Prostate gland (tissue), 2 donors: ENCODE results near the gene UST. TPM values are rescaled to one million over a fixed set of nuclear protein-coding genes. Genes with fewer than 3 reads are reported as not detected.

Source experiments
- DNase-seq: peaks from one replicate; pipeline ENCODE4 v3.0.0-alpha.2; 2019; ENCODE audit warnings: low spot score
- H3K27ac ChIP-seq, 2 donors: fragments of 200-600 bp; sonication (generic); 2 replicates each; pipeline ENCODE4 v1.5.1; 2017 to 2019
- H3K27me3 ChIP-seq: fragments of 200-600 bp; sonication (generic); replicated peaks from 2 replicates; pipeline ENCODE4 v1.5.1; 2019; ENCODE audit not compliant: insufficient read depth
- H3K36me3 ChIP-seq, 2 donors: fragments of 200-600 bp; sonication (generic); 1 replicate in 1 of 2; 2 replicates in 1 of 2; pipeline versions ENCODE4 v1.5.1 to v1.8.1; 2017 to 2019
- H3K4me1 ChIP-seq: fragments of 200-600 bp; sonication (generic); replicated peaks from 2 replicates; pipeline ENCODE4 v1.5.1; 2019
- H3K4me3 ChIP-seq, 2 donors: fragments of 200-600 bp; sonication (generic); 2 replicates each; pipeline ENCODE4 v1.5.1; 2017 to 2019
- H3K9me3 ChIP-seq: fragments of 200-600 bp; sonication (generic); 2 replicates; pipeline ENCODE4 v1.5.1; 2017
- CTCF ChIP-seq, 4 experiments: fragments of 200-600 bp in 2 of 4; fragments of 450-650 bp in 2 of 4; sonication (generic) in 2 of 4; IDR thresholded peaks; 1 replicate in 3 of 4; 2 replicates in 1 of 4; pipeline ENCODE4 v1.5.1; 2016 to 2019; ENCODE audit warnings: antibody characterized with exemption in 4 of 4, mild to moderate bottlenecking in 2 of 4, moderate library complexity in 2 of 4
- POLR2A ChIP-seq: fragments of 450-650 bp; IDR thresholded peaks from one replicate; pipeline ENCODE4 v1.6.1; 2016; ENCODE audit warnings: antibody characterized with exemption, mild to moderate bottlenecking
- POLR2AphosphoS5 ChIP-seq: sonication (generic); formaldehyde crosslinking; IDR thresholded peaks from one replicate; pipeline ENCODE4 v1.6.1; 2017; ENCODE audit warnings: antibody characterized with exemption
- WGBS: methylation state at CpG from one replicate; pipeline ENCODE4 v1.1.5; 2018; 5-methylcytosine and 5-hydroxymethylcytosine counted together
- intact Hi-C: fragments of 100-400 bp; cut with DNase I; formaldehyde crosslinking; loops from one replicate; pipeline ENCODE4 v1.14.2; 2022
- total RNA-seq, 2 donors: library from RNA; depleted of rRNA; stranded (reverse); fragments of >200 nt; gene quantifications; one replicate each; pipeline ENCODE4 v1.1.0, GENCODE V29; 2016

Gene UST
- total RNA-seq, 2 donors from 2014 or later: 6.6 to 12.9 TPM

- H3K4me1 ChIP-seq: no peaks in the 10 kb centered on the region
- no peaks in the 10 kb centered on the region for H3K36me3 ChIP-seq
- no peak overlapping the region for H3K27ac ChIP-seq
- TF ChIP-seq CTCF (IDR thresholded peaks at IDR 0.05) (no peak), POLR2A (no peak), POLR2AphosphoS5 (peak; percentile 65)
- 26% methylated on average over 6 of the region's 6 CpGs for WGBS
- intact Hi-C loops: no loop called here
- H3K27me3 ChIP-seq: no peaks in the 10 kb centered on the region
- DNase-seq: peak; percentile 41
- H3K4me3 ChIP-seq: no peak overlapping the region
- H3K9me3 ChIP-seq: no peaks in the 10 kb centered on the region
These were observed 265.3 kb downstream of the UST start for GRCh38 chr6:149012040-149012545.

- TF ChIP-seq POLR2AphosphoS5 (no peak), POLR2A (no peak), CTCF (IDR thresholded peaks at IDR 0.05) (no peak)
- Histone ChIP-seq H3K27ac (no peak overlapping the region), H3K4me3 (no peak overlapping the region), H3K27me3 (no peaks in the 10 kb centered on the region), H3K4me1 (no peaks in the 10 kb centered on the region), H3K9me3 (no peaks in the 10 kb centered on the region), H3K36me3 (no peaks in the 10 kb centered on the region)
- DNase-seq: no peak
- WGBS: 67% methylated on average over 6 of the region's 6 CpGs
- intact Hi-C loops: no loop called here
These were observed 266.9 kb downstream of the UST start for GRCh38 chr6:149013586-149014344.

GRCh38 chr6:149014631-149015534 is 268.1 kb downstream of the UST start:
- H3K4me1 ChIP-seq: no peaks in the 10 kb centered on the region
- intact Hi-C loops: no loop called here
- H3K27me3 ChIP-seq: no peaks in the 10 kb centered on the region
- H3K4me3 ChIP-seq: no peak overlapping the region
- no peak for DNase-seq
- 60% methylated on average over 7 of the region's 7 CpGs for WGBS
- no peak overlapping the region for H3K27ac ChIP-seq
- no peaks in the 10 kb centered on the region for H3K36me3 ChIP-seq
- no peak for TF ChIP-seq POLR2AphosphoS5
- no peak for TF ChIP-seq CTCF (IDR thresholded peaks at IDR 0.05)
- TF ChIP-seq POLR2A: no peak
- H3K9me3 ChIP-seq: no peaks in the 10 kb centered on the region

GRCh38 chr6:149015535-149016525 is 269.0 kb downstream of the UST start:
- no peak overlapping the region for H3K4me3 ChIP-seq
- no peaks in the 10 kb centered on the region for H3K36me3 ChIP-seq
- no peaks in the 10 kb centered on the region for H3K9me3 ChIP-seq
- H3K27ac ChIP-seq: no peak overlapping the region
- WGBS: 81% methylated on average over 9 of the region's 9 CpGs
- TF ChIP-seq CTCF (IDR thresholded peaks at IDR 0.05): no peak
- no peaks in the 10 kb centered on the region for H3K27me3 ChIP-seq
- H3K4me1 ChIP-seq: no peaks in the 10 kb centered on the region
- DNase-seq: no peak
- intact Hi-C loops: no loop called here
